Lower lobe of right lung (tissue), 2 donors: ENCODE measurements around the gene TOX3. TPM values are rescaled to one million over a fixed set of nuclear protein-coding genes. Genes with fewer than 3 reads are reported as not detected.

Source experiments
- ATAC-seq, 2 donors: fragments of 200-7000 bp; cut with Tn5 transposase; one replicate each; pipeline ENCODE4 v1.9.1; 2020 to 2022; ENCODE audit warnings: mild to moderate bottlenecking in 2 of 2, moderate library complexity in 2 of 2
- DNase-seq: peaks from one replicate; pipeline ENCODE4 v3.0.0-alpha.2; 2020
- H3K27ac ChIP-seq: fragments of 200-600 bp; one replicate; pipeline ENCODE4 v1.8.0; 2022
- H3K27me3 ChIP-seq: fragments of 200-600 bp; one replicate; pipeline ENCODE4 v1.8.0; 2022; ENCODE audit warnings: low read depth
- H3K36me3 ChIP-seq: fragments of 200-600 bp; one replicate; pipeline ENCODE4 v1.8.0; 2022; ENCODE audit warnings: mild to moderate bottlenecking
- H3K4me1 ChIP-seq: fragments of 200-600 bp; one replicate; pipeline ENCODE4 v1.8.0; 2022
- H3K4me3 ChIP-seq: fragments of 200-600 bp; one replicate; pipeline ENCODE4 v1.8.0; 2022; ENCODE audit warnings: mild to moderate bottlenecking
- H3K9me3 ChIP-seq: fragments of 200-600 bp; one replicate; pipeline ENCODE4 v1.8.0; 2022
- CTCF ChIP-seq: fragments of 200-600 bp; IDR thresholded peaks from one replicate; pipeline ENCODE4 v1.8.0; 2022; ENCODE audit warnings: antibody characterized with exemption, mild to moderate bottlenecking
- intact Hi-C: fragments of 100-400 bp; cut with DNase I; formaldehyde crosslinking; loops from one replicate; pipeline ENCODE4 v1.11.0; 2022
- total RNA-seq: library from RNA; stranded (reverse); fragmentation: NEBNext Ultra II Directional; extraction: Animal tissue kit (Norgen Biotek cat#: 25700); gene quantifications from one replicate; pipeline ENCODE4 v1.2.1, GENCODE V29; 2021
- donor health status: DM: no; HTN: yes; CAD: no; lungs with severe emphysema.

The TOX3 gene
- total RNA-seq, 1 donor from 2014 or later = 4.1 TPM

GRCh38 chr16:52526116-52526828, 20.7 kb downstream of the TOX3 start:
- H3K4me1 ChIP-seq = no peaks in the 10 kb centered on the region
- no peaks in the 10 kb centered on the region for H3K27me3 ChIP-seq
- intact Hi-C loops = no loop called here
- TF ChIP-seq CTCF = no peak
- DNase-seq (no peak), ATAC-seq (no peak)
- H3K4me3 ChIP-seq = no peak overlapping the region
- no peaks in the 10 kb centered on the region for H3K9me3 ChIP-seq
- no peak overlapping the region for H3K27ac ChIP-seq
- no peaks in the 10 kb centered on the region for H3K36me3 ChIP-seq

- Histone ChIP-seq H3K9me3 (no peaks in the 10 kb centered on the region), H3K4me1 (no peaks in the 10 kb centered on the region), H3K4me3 (no peak overlapping the region), H3K27ac (no peak overlapping the region), H3K36me3 (no peaks in the 10 kb centered on the region), H3K27me3 (no peaks in the 10 kb centered on the region)
- DNase-seq (no peak), ATAC-seq (no peak)
- intact Hi-C loops = no loop called here
- no peak for TF ChIP-seq CTCF
These were observed 25.4 kb downstream of the TOX3 start for GRCh38 chr16:52521570-52521969.

- H3K9me3 ChIP-seq = no peaks in the 10 kb centered on the region
- H3K36me3 ChIP-seq = no peaks in the 10 kb centered on the region
- DNase-seq = no peak
- no peak for ATAC-seq
- TF ChIP-seq CTCF = no peak
- no peak overlapping the region for H3K27ac ChIP-seq
- H3K4me3 ChIP-seq = no peak overlapping the region
- no peaks in the 10 kb centered on the region for H3K4me1 ChIP-seq
- no peaks in the 10 kb centered on the region for H3K27me3 ChIP-seq
- intact Hi-C loops = no loop called here
These were observed 28.1 kb downstream of the TOX3 start for GRCh38 chr16:52518884-52519283.

GRCh38 chr16:52515068-52515671, 31.8 kb downstream of the TOX3 start:
- Histone ChIP-seq H3K9me3 (no peaks in the 10 kb centered on the region), H3K36me3 (no peaks in the 10 kb centered on the region), H3K27ac (no peak overlapping the region), H3K4me3 (no peak overlapping the region), H3K27me3 (no peaks in the 10 kb centered on the region), H3K4me1 (no peaks in the 10 kb centered on the region)
- ATAC-seq (no peak), DNase-seq (no peak)
- no peak for TF ChIP-seq CTCF
- intact Hi-C loops = no loop called here

- no peak overlapping the region for H3K4me3 ChIP-seq
- DNase-seq (no peak), ATAC-seq (no peak)
- no peaks in the 10 kb centered on the region for H3K9me3 ChIP-seq
- no peak overlapping the region for H3K27ac ChIP-seq
- intact Hi-C loops = no loop called here
- no peaks in the 10 kb centered on the region for H3K36me3 ChIP-seq
- H3K4me1 ChIP-seq = no peaks in the 10 kb centered on the region
- TF ChIP-seq CTCF = no peak
- H3K27me3 ChIP-seq = no peaks in the 10 kb centered on the region
These were observed 34.5 kb downstream of the TOX3 start for GRCh38 chr16:52512297-52512987.
